Endodermal cell (in vitro differentiated cells): ENCODE measurements around the gene CFAP92. TPM values are rescaled to one million over a fixed set of nuclear protein-coding genes. Genes with fewer than 3 reads are reported as not detected.

Source experiments
- DNase-seq: peaks from one replicate; pipeline ENCODE4 v3.0.0-alpha.2; 2017
- H3K27ac ChIP-seq: 2 replicates; pipeline ENCODE4 v1.5.1; 2013; ENCODE audit warnings: mild to moderate bottlenecking, low read depth, low read length, moderate library complexity
- H3K27me3 ChIP-seq: 2 replicates; pipeline ENCODE4 v1.6.1; 2013; ENCODE audit warnings: mild to moderate bottlenecking, low read length, moderate library complexity; ENCODE audit not compliant: insufficient read depth, control insufficient read depth, poor library complexity, severe bottlenecking
- H3K36me3 ChIP-seq: 2 replicates; pipeline ENCODE4 v1.7.0; 2013; ENCODE audit warnings: mild to moderate bottlenecking, low read length, moderate library complexity; ENCODE audit not compliant: control insufficient read depth, insufficient read depth
- H3K4me1 ChIP-seq: one replicate; pipeline ENCODE4 v1.7.0; 2013; ENCODE audit warnings: low read length; ENCODE audit not compliant: control insufficient read depth, insufficient read depth
- H3K4me3 ChIP-seq: 2 replicates; pipeline ENCODE4 v1.5.1; 2013; ENCODE audit warnings: mild to moderate bottlenecking, low read length, moderate library complexity
- H3K9ac ChIP-seq: 2 replicates; pipeline ENCODE4 v1.6.1; 2013; ENCODE audit warnings: mild to moderate bottlenecking, low read length, moderate library complexity; ENCODE audit not compliant: poor library complexity, severe bottlenecking; ENCODE audit errors: extremely low read depth
- H3K9me3 ChIP-seq: 2 replicates; pipeline ENCODE4 v1.6.1; 2013; ENCODE audit warnings: mild to moderate bottlenecking, low read length, moderate library complexity; ENCODE audit not compliant: control insufficient read depth
- H3K27ac Mint-ChIP-seq: 2 replicates; pipeline ENCODE4 v1.8.0; 2020; ENCODE audit warnings: mixed read lengths
- H3K27me3 Mint-ChIP-seq: 2 replicates; pipeline ENCODE4 v1.8.0; 2021; ENCODE audit warnings: mild to moderate bottlenecking, mixed read lengths; ENCODE audit not compliant: insufficient read depth
- H3K36me3 Mint-ChIP-seq: 2 replicates; pipeline ENCODE4 v1.8.0; 2020; ENCODE audit warnings: low read depth, mixed read lengths
- H3K4me1 Mint-ChIP-seq: 2 replicates; pipeline ENCODE4 v1.8.0; 2020; ENCODE audit warnings: mixed read lengths
- H3K4me3 Mint-ChIP-seq: 2 replicates; pipeline ENCODE4 v1.8.0; 2020; ENCODE audit warnings: mild to moderate bottlenecking, moderate library complexity, mixed read lengths
- H3K9me3 Mint-ChIP-seq: 2 replicates; pipeline ENCODE4 v1.8.0; 2020; ENCODE audit warnings: mild to moderate bottlenecking, mixed read lengths
- CTCF ChIP-seq: fragments of 200-600 bp; sonication (generic); conservative IDR thresholded peaks from 2 replicates; pipeline ENCODE4 v1.5.0; 2021; ENCODE audit warnings: antibody characterized with exemption, mild to moderate bottlenecking
- WGBS, 2 experiments: methylation state at CpG; one replicate each; pipeline versions ENCODE4 v1.1.5 to v1.1.7; 2013; ENCODE audit warnings: missing lambda C conversion rate in 2 of 2, mixed read lengths in 1 of 2; ENCODE audit not compliant: insufficient coverage in 1 of 2, insufficient read length in 1 of 2; 5-methylcytosine and 5-hydroxymethylcytosine counted together
- total RNA-seq, 2 donors: library from RNA; stranded (reverse); fragmentation: NEBNext Ultra II Directional in 1 of 2; extraction: Animal tissue kit (Norgen Biotek cat#: 25700) in 1 of 2; gene quantifications; 2 replicates in 1 of 2; 3 replicates in 1 of 2; pipeline ENCODE4 v1.2.1, GENCODE V29; 2021

The CFAP92 gene
- total RNA-seq, 2 donors from 2014 or later, result 1.3 to 3.0 TPM

- H3K27ac Mint-ChIP-seq, result peak overlapping the region; percentile 70
- 57 to 86% methylated on average over 8 to 20 of the region's 20 CpGs for WGBS, 2 experiments
- no peaks in the 10 kb centered on the region for H3K36me3 ChIP-seq
Observed at GRCh38 chr3:128992926-128993460, 883 bp downstream of the CFAP92 start.

GRCh38 chr3:128991355-128991895 is 2.5 kb downstream of the CFAP92 start:
- 94 to 99% methylated on average over 17 to 18 of the region's 18 CpGs for WGBS, 2 experiments
- Mint-ChIP-seq H3K27me3 (peaks cover 48% of the 10 kb centered on the region), H3K36me3 (no peaks in the 10 kb centered on the region), H3K9me3 (no peaks in the 10 kb centered on the region), H3K4me3 (no peak overlapping the region), H3K27ac (no peak overlapping the region), H3K4me1 (peaks cover 11% of the 10 kb centered on the region)
- H3K4me3 ChIP-seq, result no peak overlapping the region
- no peak overlapping the region for H3K9ac ChIP-seq
- H3K9me3 ChIP-seq, result no peaks in the 10 kb centered on the region
- H3K27me3 ChIP-seq, result peaks cover 38% of the 10 kb centered on the region
- H3K27ac ChIP-seq, result no peak overlapping the region
- H3K36me3 ChIP-seq, result no peaks in the 10 kb centered on the region
- peaks cover 6% of the 10 kb centered on the region for H3K4me1 ChIP-seq
- TF ChIP-seq CTCF, result no peak
- no peak for DNase-seq

More at GRCh38 chr3:128992926-128993460, 883 bp downstream of the CFAP92 start:
- Mint-ChIP-seq H3K4me1 (peaks cover 11% of the 10 kb centered on the region), H3K36me3 (no peaks in the 10 kb centered on the region), H3K9me3 (no peaks in the 10 kb centered on the region), H3K27me3 (peaks cover 63% of the 10 kb centered on the region), H3K4me3 (peak overlapping the region; percentile 63)
- Histone ChIP-seq H3K4me1 (peaks cover 6% of the 10 kb centered on the region), H3K4me3 (peak overlapping the region; percentile 80), H3K27me3 (peaks cover 52% of the 10 kb centered on the region), H3K9ac (no peak overlapping the region), H3K27ac (no peak overlapping the region), H3K9me3 (no peaks in the 10 kb centered on the region)
- no peak for DNase-seq
- no peak for TF ChIP-seq CTCF

- Histone ChIP-seq H3K4me1 (peaks cover 5% of the 10 kb centered on the region), H3K27me3 (peaks cover 16% of the 10 kb centered on the region), H3K36me3 (no peaks in the 10 kb centered on the region), H3K4me3 (no peak overlapping the region), H3K27ac (no peak overlapping the region), H3K9me3 (no peaks in the 10 kb centered on the region), H3K9ac (no peak overlapping the region)
- no peak for TF ChIP-seq CTCF
- Mint-ChIP-seq H3K36me3 (no peaks in the 10 kb centered on the region), H3K9me3 (no peaks in the 10 kb centered on the region), H3K4me3 (no peak overlapping the region), H3K27ac (no peak overlapping the region), H3K27me3 (peaks cover 29% of the 10 kb centered on the region), H3K4me1 (peaks cover 13% of the 10 kb centered on the region)
- WGBS, 2 experiments, result 89 to 92% methylated on average over 6 to 8 of the region's 8 CpGs
- no peak for DNase-seq
Observed at GRCh38 chr3:128988286-128988685, 5.6 kb downstream of the CFAP92 start.
